ENCODE results near the gene ZNF436. TPM values are rescaled to one million over a fixed set of nuclear protein-coding genes. Genes with fewer than 3 reads are reported as not detected.

The ZNF436 gene
- total and polyA plus RNA-seq, 9 of the 15 experiments (the other 6 are each of a cell fraction or from before 2014, with no cell fraction given): 2.1 to 11.3 (median 6.8) TPM

GRCh38 chr1:23417570-23417969 is 47.9 kb upstream of the ZNF436 start (continued):
- no peak for TF ChIP-seq CREB3L1 (IDR thresholded peaks at IDR 0.05; ENCODE audit: borderline replicate concordance, low read depth)
- no peak for TF ChIP-seq CAMTA2 (CRISPR knock-in tag; conservative IDR thresholded peaks at IDR 0.05)
- no peak for TF ChIP-seq TCF7L2 (IDR thresholded peaks at IDR 0.05; ENCODE audit: low read depth, low read length)
- no peak for TF ChIP-seq MCM3 (IDR thresholded peaks at IDR 0.05)
- TF ChIP-seq TFAM (CRISPR knock-in tag; conservative IDR thresholded peaks at IDR 0.05): no peak
- no peak for TF ChIP-seq TCF7 (IDR thresholded peaks at IDR 0.05; ENCODE audit: borderline replicate concordance)
- TF ChIP-seq ADNP (tag; IDR thresholded peaks at IDR 0.05): no peak
- TF ChIP-seq JUND (IDR thresholded peaks at IDR 0.05; ENCODE audit: borderline replicate concordance, low read depth, low read length): peak; percentile 29; the same call in 1 of the 2 replicates
- TF ChIP-seq JUND (tag; IDR thresholded peaks at IDR 0.05; ENCODE audit: borderline replicate concordance, low read depth, low read length): no peak; the same call in 2 of the 3 replicates
- TF ChIP-seq SUPT5H (IDR thresholded peaks at IDR 0.05): no peak
- no peak for TF ChIP-seq CHAMP1 (IDR thresholded peaks at IDR 0.05)
- TF ChIP-seq ZNF586 (CRISPR knock-in tag; conservative IDR thresholded peaks at IDR 0.05): no peak
- TF ChIP-seq MBD2 (IDR thresholded peaks at IDR 0.05; ENCODE audit: borderline replicate concordance, low read depth): no peak
- no peak for TF ChIP-seq SMC3 (conservative IDR thresholded peaks at IDR 0.05; ENCODE audit: insufficient read depth, low read depth, low read length)
- no peak for TF ChIP-seq ZNF778 (CRISPR knock-in tag; IDR thresholded peaks at IDR 0.05)
- no peak for TF ChIP-seq PURB (CRISPR knock-in tag; IDR thresholded peaks at IDR 0.05; ENCODE audit: low read depth)
- no peak for TF ChIP-seq GATAD2B (IDR thresholded peaks at IDR 0.05; ENCODE audit: borderline replicate concordance)
- TF ChIP-seq ZNF232 (CRISPR knock-in tag; IDR thresholded peaks at IDR 0.05): no peak
- TF ChIP-seq ZNF324 (CRISPR knock-in tag; IDR thresholded peaks at IDR 0.05): no peak
- TF ChIP-seq TAF9B (IDR thresholded peaks at IDR 0.05; ENCODE audit: partially characterized antibody): no peak
- TF ChIP-seq SNRNP70 (optimal IDR thresholded peaks at IDR 0.05; ENCODE audit: low read depth, low read length): no peak
- no peak for TF ChIP-seq ARID3A (IDR thresholded peaks at IDR 0.05; ENCODE audit: borderline replicate concordance, low read depth, low read length)
- TF ChIP-seq TBL1XR1 (IDR thresholded peaks at IDR 0.05; ENCODE audit: low read length in 2 of 2): no peak
- no peak for TF ChIP-seq NR4A1 (CRISPR knock-in tag; IDR thresholded peaks at IDR 0.05)
- TF ChIP-seq NR4A1 (tag; IDR thresholded peaks at IDR 0.05): no peak
